Smooth muscle cell (in vitro differentiated cells): Measurements from ENCODE around the gene GPR179. TPM values are rescaled to one million over a fixed set of nuclear protein-coding genes. Genes with fewer than 3 reads are reported as not detected.

Experiments
- DNase-seq: peaks from one replicate; lab custom pipeline; 2025; ENCODE audit not compliant: unreplicated experiment; lab: John Stamatoyannopoulos, UW
- H2AFZ ChIP-seq: fragments of 200-600 bp; sonication (generic); 2 replicates; pipeline ENCODE4 v1.6.0; 2016; ENCODE audit warnings: antibody characterized with exemption, low read depth, mild to moderate bottlenecking
- H3F3A ChIP-seq: fragments of 200-600 bp; sonication (generic); 2 replicates; pipeline ENCODE4 v1.6.0; 2017; ENCODE audit warnings: antibody characterized with exemption, low read depth
- H3K27ac ChIP-seq: fragments of 200-600 bp; sonication (generic); 2 replicates; pipeline ENCODE4 v1.5.1; 2016; ENCODE audit warnings: low read depth, mild to moderate bottlenecking
- H3K27me3 ChIP-seq: fragments of 200-600 bp; sonication (generic); 2 replicates; pipeline ENCODE4 v1.6.1; 2016; ENCODE audit warnings: low read depth, mild to moderate bottlenecking
- H3K36me3 ChIP-seq: fragments of 200-600 bp; sonication (generic); 2 replicates; pipeline ENCODE4 v1.5.1; 2016; ENCODE audit warnings: low read depth
- H3K4me1 ChIP-seq: fragments of 200-600 bp; sonication (generic); 2 replicates; pipeline ENCODE4 v1.5.1; 2016; ENCODE audit warnings: low read depth
- H3K4me2 ChIP-seq: fragments of 200-600 bp; sonication (generic); 2 replicates; pipeline ENCODE4 v1.6.0; 2016; ENCODE audit warnings: mild to moderate bottlenecking
- H3K4me3 ChIP-seq: fragments of 200-600 bp; sonication (generic); 2 replicates; pipeline ENCODE4 v1.5.1; 2016; ENCODE audit warnings: mild to moderate bottlenecking
- H3K79me2 ChIP-seq: fragments of 200-600 bp; sonication (generic); 2 replicates; pipeline ENCODE4 v1.6.0; 2016; ENCODE audit warnings: low read depth, mild to moderate bottlenecking
- H3K9ac ChIP-seq: fragments of 200-600 bp; sonication (generic); 2 replicates; pipeline ENCODE4 v1.6.0; 2016; ENCODE audit warnings: low read depth
- H3K9me3 ChIP-seq: fragments of 200-600 bp; sonication (generic); replicated peaks from 2 replicates; pipeline ENCODE4 v1.5.1; 2016; ENCODE audit warnings: low read depth
- H4K20me1 ChIP-seq: fragments of 200-600 bp; sonication (generic); 2 replicates; pipeline ENCODE4 v1.6.0; 2016; ENCODE audit warnings: low read depth
- CTCF ChIP-seq: fragments of 200-600 bp; sonication (generic); IDR thresholded peaks from 2 replicates; pipeline ENCODE4 v1.5.1; 2017; ENCODE audit warnings: borderline replicate concordance, mild to moderate bottlenecking, antibody characterized with exemption; ENCODE audit not compliant: insufficient read depth, poor library complexity, severe bottlenecking
- WGBS: methylation state at CpG from one replicate; pipeline ENCODE4 v1.1.7; 2016; ENCODE audit warnings: low lambda C conversion rate; 5-methylcytosine and 5-hydroxymethylcytosine counted together
- polyA plus RNA-seq: library from polyadenylated mRNA; unstranded; fragments of >200 nt; fragmentation: Nextera tagmentation; extraction: Ambion mirVana; gene quantifications from 2 replicates; pipeline ENCODE4 v1.2.1, GENCODE V29; 2016
- total RNA-seq: library from RNA; depleted of rRNA; stranded (reverse); fragments of >200 nt; gene quantifications from 2 replicates; pipeline ENCODE4 v1.2.3, GENCODE V29; 2014

The GPR179 gene
- total and polyA plus RNA-seq, 2 experiments from 2014 or later = not detected

GRCh38 chr17:38332735-38333134 is 11.0 kb downstream of the GPR179 start:
- Histone ChIP-seq H3K4me1 (no peaks in the 10 kb centered on the region), H3K4me2 (no peak overlapping the region), H2AFZ (no peak overlapping the region), H3K27ac (no peak overlapping the region), H3K9ac (no peak overlapping the region), H3K4me3 (no peak overlapping the region), H4K20me1 (no peaks in the 10 kb centered on the region), H3K36me3 (no peaks in the 10 kb centered on the region), H3K9me3 (no peaks in the 10 kb centered on the region), H3F3A (no peaks in the 10 kb centered on the region), H3K27me3 (peaks cover 3% of the 10 kb centered on the region), H3K79me2 (no peaks in the 10 kb centered on the region)
- TF ChIP-seq CTCF = no peak
- WGBS = 86% methylated on average over 7 of the region's 7 CpGs
- DNase-seq = no peak

- DNase-seq = no peak
- no peaks in the 10 kb centered on the region for H3K27me3 ChIP-seq
- no peaks in the 10 kb centered on the region for H3K79me2 ChIP-seq
- H3K4me1 ChIP-seq = no peaks in the 10 kb centered on the region
- H3K9me3 ChIP-seq = no peaks in the 10 kb centered on the region
- H4K20me1 ChIP-seq = no peaks in the 10 kb centered on the region
- WGBS = 93% methylated on average over 23 of the region's 23 CpGs
- no peak for TF ChIP-seq CTCF
- no peak overlapping the region for H3K4me2 ChIP-seq
- no peaks in the 10 kb centered on the region for H3F3A ChIP-seq
- no peak overlapping the region for H3K9ac ChIP-seq
- no peak overlapping the region for H3K27ac ChIP-seq
- H2AFZ ChIP-seq = no peak overlapping the region
- H3K4me3 ChIP-seq = no peak overlapping the region
- no peaks in the 10 kb centered on the region for H3K36me3 ChIP-seq
Measured at GRCh38 chr17:38330941-38331411, 12.8 kb downstream of the GPR179 start.

- H3K4me2 ChIP-seq = no peak overlapping the region
- H3K27me3 ChIP-seq = no peaks in the 10 kb centered on the region
- DNase-seq = no peak
- no peak overlapping the region for H3K27ac ChIP-seq
- TF ChIP-seq CTCF = no peak
- H3K4me3 ChIP-seq = no peak overlapping the region
- no peaks in the 10 kb centered on the region for H3K36me3 ChIP-seq
- no peak overlapping the region for H3K9ac ChIP-seq
- H4K20me1 ChIP-seq = no peaks in the 10 kb centered on the region
- H3K4me1 ChIP-seq = peaks cover 7% of the 10 kb centered on the region
- no peak overlapping the region for H2AFZ ChIP-seq
- no peaks in the 10 kb centered on the region for H3K79me2 ChIP-seq
- no peaks in the 10 kb centered on the region for H3K9me3 ChIP-seq
- WGBS = 94% methylated on average over 25 of the region's 25 CpGs
- H3F3A ChIP-seq = no peaks in the 10 kb centered on the region
Measured at GRCh38 chr17:38329808-38330730, 13.7 kb downstream of the GPR179 start.
